Measurements from ENCODE around the gene TXNRD1.
"Not testable (repeated sequence)": the region's sequence is repeated elsewhere in the genome, so short reads cannot be mapped to it uniquely, and the experiment has no call there.

TXNRD1 gene

GRCh38 chr12:104329707-104330532 is 114.3 kb downstream of the TXNRD1 start:
- no peak for DNase-seq (ENCODE audit: low read depth)

- DNase-seq (ENCODE audit: low read depth), result no peak
These were observed 115.8 kb downstream of the TXNRD1 start for GRCh38 chr12:104331376-104331775.

GRCh38 chr12:104332273-104332672 is 116.7 kb downstream of the TXNRD1 start:
- DNase-seq (ENCODE audit: low read depth), result not testable (repeated sequence)

- no peak for DNase-seq (ENCODE audit: low read depth)
These were observed 118.2 kb downstream of the TXNRD1 start for GRCh38 chr12:104333692-104334255.

GRCh38 chr12:104334581-104334980 is 119.0 kb downstream of the TXNRD1 start:
- no peak for DNase-seq (ENCODE audit: low read depth)

- no peak for DNase-seq (ENCODE audit: low read depth)
These were observed 120.5 kb downstream of the TXNRD1 start for GRCh38 chr12:104336115-104336514.

GRCh38 chr12:104337030-104337558 is 121.5 kb downstream of the TXNRD1 start:
- DNase-seq (ENCODE audit: low read depth), result no peak

GRCh38 chr12:104339663-104340062 is 124.1 kb downstream of the TXNRD1 start:
- DNase-seq (ENCODE audit: low read depth), result no peak

GRCh38 chr12:104340177-104340576 is 124.6 kb downstream of the TXNRD1 start:
- no peak for DNase-seq (ENCODE audit: low read depth)

GRCh38 chr12:104340925-104341611 is 125.5 kb downstream of the TXNRD1 start:
- no peak for DNase-seq (ENCODE audit: low read depth)

GRCh38 chr12:104342147-104342546 is 126.6 kb downstream of the TXNRD1 start:
- no peak for DNase-seq (ENCODE audit: low read depth)

- DNase-seq (ENCODE audit: low read depth), result no peak
These were observed 127.2 kb downstream of the TXNRD1 start for GRCh38 chr12:104342635-104343249.

- no peak for DNase-seq (ENCODE audit: low read depth)
These were observed 129.1 kb downstream of the TXNRD1 start for GRCh38 chr12:104344682-104345081.

GRCh38 chr12:104345234-104346066 is 129.9 kb downstream of the TXNRD1 start:
- DNase-seq (ENCODE audit: low read depth), result no peak

GRCh38 chr12:104347374-104348075 is 131.9 kb downstream of the TXNRD1 start:
- DNase-seq (ENCODE audit: low read depth), result no peak

GRCh38 chr12:104348283-104348993 is 132.9 kb downstream of the TXNRD1 start:
- DNase-seq (ENCODE audit: low read depth), result no peak

- DNase-seq (ENCODE audit: low read depth), result no peak
These were observed 133.5 kb downstream of the TXNRD1 start for GRCh38 chr12:104348994-104349494.

GRCh38 chr12:104350211-104351056 is 134.9 kb downstream of the TXNRD1 start:
- DNase-seq (ENCODE audit: low read depth), result no peak

Measured in stimulated activated CD8-positive, alpha-beta memory T cell treated with anti-CD3 and anti-CD28 coated beads, Interleukin-12 subunit alpha, Interleukin-12 subunit beta, amount 100 ng/mL, for 4 hours (primary cell).